ENCODE data around the gene MACF1.

- no peak for TF ChIP-seq AFF4 (CRISPR knock-in tag; IDR thresholded peaks at IDR 0.05)
- no peak for TF ChIP-seq ZMYM3 (CRISPR knock-in tag; IDR thresholded peaks at IDR 0.05)
Observed at GRCh38 chr1:39372105-39372504, 167.6 kb downstream of the MACF1 start.

Measured in HepG2 (cell line).